ENCODE measurements around the gene AGBL2.

GRCh38 chr11:47724041-47724729 is 9.0 kb upstream of the AGBL2 start:
- TF ChIP-seq GATA2 (IDR thresholded peaks at IDR 0.05; ENCODE audit: low read depth, low read length) = no peak
- no peak for TF ChIP-seq GATA3 (IDR thresholded peaks at IDR 0.05; ENCODE audit: low read depth, low read length)

Measured in SH-SY5Y (cell line).